ENCODE measurements around the gene ACBD3. TPM values are rescaled to one million over a fixed set of nuclear protein-coding genes. Genes with fewer than 3 reads are reported as not detected.

ACBD3 gene
- total RNA-seq, 3 donors from 2014 or later (not counting 1 experiment from before 2014, with no cell fraction given): 26.9 to 33.3 (median 28.8) TPM

DNA sequence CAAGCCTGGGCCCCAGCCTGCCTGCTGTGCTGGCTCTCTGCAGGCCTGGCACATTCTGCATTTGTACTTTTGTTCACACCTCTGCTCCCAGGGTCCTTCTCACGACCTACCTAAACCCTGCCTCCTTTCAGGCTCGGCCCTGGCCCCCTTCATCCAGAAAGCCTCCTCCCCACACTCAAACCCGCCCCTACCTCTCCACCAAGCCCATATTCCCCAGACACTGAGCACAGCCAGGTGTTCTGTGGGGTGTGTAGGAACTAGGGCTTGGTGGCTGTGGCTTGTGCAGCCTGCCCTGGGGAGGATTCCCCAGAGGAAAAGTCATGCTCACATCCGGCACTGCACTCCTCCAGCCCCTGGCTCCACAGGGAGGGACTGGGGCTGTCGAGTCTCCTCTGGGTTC lies 28.7 kb upstream of the ACBD3 start:
- intact Hi-C loops (cut with micrococcal nuclease): no loop called here
- ATAC-seq: no peak

DNA sequence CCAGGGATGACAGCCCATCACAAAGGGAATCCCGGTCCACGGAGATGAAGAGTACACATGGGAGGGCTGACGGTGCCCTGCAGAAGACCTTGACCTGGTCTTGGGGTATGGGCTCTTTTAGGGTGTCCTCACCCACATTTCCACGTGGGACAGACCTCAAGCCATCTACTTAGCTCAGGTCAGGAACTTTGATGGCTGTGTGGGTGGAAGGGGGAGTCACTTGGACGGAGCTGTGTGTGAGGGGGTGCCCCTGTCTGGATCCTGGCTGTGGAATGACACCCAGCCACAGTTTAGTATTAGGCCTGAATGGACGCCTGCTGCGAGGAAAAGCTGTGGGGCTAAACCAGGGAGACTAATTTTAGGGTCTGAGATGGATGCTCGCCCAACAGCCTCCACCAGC lies 26.0 kb upstream of the ACBD3 start:
- 89% methylated on average over 8 of the region's 8 CpGs for WGBS (ENCODE audit: insufficient coverage)
- DNase-seq (no peak), ATAC-seq (no peak)
- H3K4me3 Mint-ChIP-seq: no peak overlapping the region
- H3K9me3 Mint-ChIP-seq: no peaks in the 10 kb centered on the region
- no peaks in the 10 kb centered on the region for H3K27me3 ChIP-seq (ENCODE audit: control insufficient read depth, insufficient read depth, low read length)
- no peaks in the 10 kb centered on the region for H3K4me1 ChIP-seq (ENCODE audit: control insufficient read depth, insufficient read depth, low read length)
- no peaks in the 10 kb centered on the region for H3K36me3 Mint-ChIP-seq
- H3K27ac Mint-ChIP-seq: no peak overlapping the region
- TF ChIP-seq, protein P1, sequence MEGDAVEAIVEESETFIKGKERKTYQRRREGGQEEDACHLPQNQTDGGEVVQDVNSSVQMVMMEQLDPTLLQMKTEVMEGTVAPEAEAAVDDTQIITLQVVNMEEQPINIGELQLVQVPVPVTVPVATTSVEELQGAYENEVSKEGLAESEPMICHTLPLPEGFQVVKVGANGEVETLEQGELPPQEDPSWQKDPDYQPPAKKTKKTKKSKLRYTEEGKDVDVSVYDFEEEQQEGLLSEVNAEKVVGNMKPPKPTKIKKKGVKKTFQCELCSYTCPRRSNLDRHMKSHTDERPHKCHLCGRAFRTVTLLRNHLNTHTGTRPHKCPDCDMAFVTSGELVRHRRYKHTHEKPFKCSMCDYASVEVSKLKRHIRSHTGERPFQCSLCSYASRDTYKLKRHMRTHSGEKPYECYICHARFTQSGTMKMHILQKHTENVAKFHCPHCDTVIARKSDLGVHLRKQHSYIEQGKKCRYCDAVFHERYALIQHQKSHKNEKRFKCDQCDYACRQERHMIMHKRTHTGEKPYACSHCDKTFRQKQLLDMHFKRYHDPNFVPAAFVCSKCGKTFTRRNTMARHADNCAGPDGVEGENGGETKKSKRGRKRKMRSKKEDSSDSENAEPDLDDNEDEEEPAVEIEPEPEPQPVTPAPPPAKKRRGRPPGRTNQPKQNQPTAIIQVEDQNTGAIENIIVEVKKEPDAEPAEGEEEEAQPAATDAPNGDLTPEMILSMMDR (IDR thresholded peaks at IDR 0.05): no peak
- no peak overlapping the region for H3K4me3 ChIP-seq (ENCODE audit: low read length)
- H3K9me3 ChIP-seq (ENCODE audit: control insufficient read depth, insufficient read depth, low read length): no peaks in the 10 kb centered on the region
- intact Hi-C loops (cut with micrococcal nuclease): no loop called here
- no peaks in the 10 kb centered on the region for H3K36me3 ChIP-seq (ENCODE audit: control insufficient read depth, insufficient read depth, low read length)
- no peak overlapping the region for H3K27ac ChIP-seq (ENCODE audit: low read length)
- no peaks in the 10 kb centered on the region for H3K4me1 Mint-ChIP-seq
- H3K27me3 Mint-ChIP-seq (ENCODE audit: low read depth in 2 of 2): no peaks in the 10 kb centered on the region

More for the DNA sequence above, 28.7 kb upstream of the ACBD3 start:
- Mint-ChIP-seq H3K27ac (no peak overlapping the region), H3K36me3 (no peaks in the 10 kb centered on the region), H3K27me3 (ENCODE audit: low read depth in 2 of 2) (peaks cover 0 to 3% of the 10 kb centered on the region in 2 donors), H3K9me3 (no peaks in the 10 kb centered on the region), H3K4me3 (no peak overlapping the region), H3K4me1 (no peaks in the 10 kb centered on the region)
- WGBS (ENCODE audit: insufficient coverage): 52% methylated on average over 4 of the region's 5 CpGs
- Histone ChIP-seq H3K36me3 (ENCODE audit: control insufficient read depth, insufficient read depth, low read length) (no peaks in the 10 kb centered on the region), H3K27me3 (ENCODE audit: control insufficient read depth, insufficient read depth, low read length) (no peaks in the 10 kb centered on the region), H3K9me3 (ENCODE audit: control insufficient read depth, insufficient read depth, low read length) (no peaks in the 10 kb centered on the region), H3K4me1 (ENCODE audit: control insufficient read depth, insufficient read depth, low read length) (no peaks in the 10 kb centered on the region), H3K4me3 (ENCODE audit: low read length) (no peak overlapping the region), H3K27ac (ENCODE audit: low read length) (no peak overlapping the region)
- TF ChIP-seq, protein P1 (IDR thresholded peaks at IDR 0.05): no peak
- DNase-seq: no peak

DNA sequence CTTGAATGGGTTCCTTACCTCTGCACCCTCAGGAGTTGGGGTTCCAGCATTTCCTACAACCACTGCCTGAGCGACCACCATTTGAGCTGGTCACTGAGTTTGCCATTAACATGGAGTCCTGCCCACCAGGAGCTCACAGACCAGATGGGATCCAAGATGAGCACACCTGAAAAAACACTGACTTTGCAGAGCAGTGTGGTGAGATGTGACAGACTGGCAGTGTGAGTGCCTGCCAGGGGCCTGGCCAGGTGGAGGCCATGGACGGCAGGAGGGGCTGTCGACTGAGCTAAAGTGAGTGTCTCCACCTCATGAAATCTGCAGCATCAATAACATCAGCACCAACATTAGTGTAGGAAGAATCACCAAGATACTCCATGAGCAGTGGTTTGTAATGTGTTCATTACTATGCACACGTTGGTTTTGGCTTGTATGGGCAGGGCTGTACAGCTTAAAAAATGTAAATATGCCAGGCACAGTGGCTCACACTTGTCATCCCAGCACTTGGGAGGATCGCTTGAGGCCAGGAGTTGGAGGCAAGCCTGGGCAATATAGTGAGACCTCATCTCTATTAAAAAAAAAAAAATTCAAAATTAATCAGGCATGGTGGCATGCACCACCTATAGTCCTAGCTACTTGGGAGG lies 24.8 kb upstream of the ACBD3 start:
- Mint-ChIP-seq H3K27ac (no peak overlapping the region), H3K9me3 (no peaks in the 10 kb centered on the region), H3K36me3 (no peaks in the 10 kb centered on the region), H3K4me1 (no peaks in the 10 kb centered on the region), H3K4me3 (no peak overlapping the region), H3K27me3 (ENCODE audit: low read depth in 2 of 2) (no peaks in the 10 kb centered on the region)
- no peaks in the 10 kb centered on the region for H3K36me3 ChIP-seq (ENCODE audit: control insufficient read depth, insufficient read depth, low read length)
- DNase-seq (no peak), ATAC-seq (no peak)
- no peaks in the 10 kb centered on the region for H3K27me3 ChIP-seq (ENCODE audit: control insufficient read depth, insufficient read depth, low read length)
- no peaks in the 10 kb centered on the region for H3K9me3 ChIP-seq (ENCODE audit: control insufficient read depth, insufficient read depth, low read length)
- H3K4me1 ChIP-seq (ENCODE audit: control insufficient read depth, insufficient read depth, low read length): no peaks in the 10 kb centered on the region
- TF ChIP-seq, protein P1 (IDR thresholded peaks at IDR 0.05): no peak
- 91% methylated on average over 4 of the region's 5 CpGs for WGBS (ENCODE audit: insufficient coverage)
- H3K27ac ChIP-seq (ENCODE audit: low read length): no peak overlapping the region
- no peak overlapping the region for H3K4me3 ChIP-seq (ENCODE audit: low read length)
- intact Hi-C loops (cut with micrococcal nuclease): no loop called here

Measured in natural killer cell (primary cell).